Sigmoid colon (tissue), 4 donors: ENCODE results near the gene NSMCE3.
"Not testable (repeated sequence)": the region's sequence is repeated elsewhere in the genome, so short reads cannot be mapped to it uniquely, and the experiment has no call there.

Experiments
- POLR2A ChIP-seq, 2 donors: fragments of 450-650 bp; IDR thresholded peaks; one replicate each; pipeline ENCODE4 v1.6.1; 2016; ENCODE audit warnings: antibody characterized with exemption in 2 of 2, mild to moderate bottlenecking in 2 of 2, moderate library complexity in 2 of 2
- POLR2AphosphoS5 ChIP-seq, 4 donors: sonication (generic); formaldehyde crosslinking; IDR thresholded peaks; one replicate each; pipeline ENCODE4 v1.6.1; 2017; ENCODE audit warnings: antibody characterized with exemption in 4 of 4
- TF ChIP-seq, protein P1 (sequence below), 4 experiments: fragments of 450-650 bp in 3 of 4; fragments of 200-600 bp in 1 of 4; IDR thresholded peaks; one replicate each; pipeline ENCODE4 v1.5.1; 2016 to 2019; ENCODE audit warnings: antibody characterized with exemption in 4 of 4, mild to moderate bottlenecking in 3 of 4, moderate library complexity in 2 of 4

DNA sequence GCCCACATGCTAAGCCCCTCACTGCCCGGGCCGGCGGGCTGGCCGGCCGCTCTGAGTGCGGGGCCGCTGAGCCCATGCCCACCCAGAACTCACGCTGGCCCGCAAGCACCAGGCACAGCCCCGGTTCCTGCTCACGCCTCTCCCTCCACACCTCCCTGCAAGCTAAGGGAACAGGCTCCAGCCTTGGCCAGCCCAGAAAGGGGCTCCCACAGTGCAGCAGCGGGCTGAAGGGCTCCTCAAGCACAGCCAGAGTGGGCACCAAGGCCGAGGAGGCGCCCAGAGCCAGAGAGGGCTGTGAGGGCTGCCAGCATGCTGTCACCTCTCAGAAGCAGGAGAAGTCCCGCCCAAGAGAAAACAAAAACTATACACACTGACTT, 44.6 kb downstream of the NSMCE3 start:
- TF ChIP-seq POLR2A, POLR2AphosphoS5 (IDR thresholded peaks at IDR 0.05): not testable (repeated sequence)
- TF ChIP-seq, protein P1, sequence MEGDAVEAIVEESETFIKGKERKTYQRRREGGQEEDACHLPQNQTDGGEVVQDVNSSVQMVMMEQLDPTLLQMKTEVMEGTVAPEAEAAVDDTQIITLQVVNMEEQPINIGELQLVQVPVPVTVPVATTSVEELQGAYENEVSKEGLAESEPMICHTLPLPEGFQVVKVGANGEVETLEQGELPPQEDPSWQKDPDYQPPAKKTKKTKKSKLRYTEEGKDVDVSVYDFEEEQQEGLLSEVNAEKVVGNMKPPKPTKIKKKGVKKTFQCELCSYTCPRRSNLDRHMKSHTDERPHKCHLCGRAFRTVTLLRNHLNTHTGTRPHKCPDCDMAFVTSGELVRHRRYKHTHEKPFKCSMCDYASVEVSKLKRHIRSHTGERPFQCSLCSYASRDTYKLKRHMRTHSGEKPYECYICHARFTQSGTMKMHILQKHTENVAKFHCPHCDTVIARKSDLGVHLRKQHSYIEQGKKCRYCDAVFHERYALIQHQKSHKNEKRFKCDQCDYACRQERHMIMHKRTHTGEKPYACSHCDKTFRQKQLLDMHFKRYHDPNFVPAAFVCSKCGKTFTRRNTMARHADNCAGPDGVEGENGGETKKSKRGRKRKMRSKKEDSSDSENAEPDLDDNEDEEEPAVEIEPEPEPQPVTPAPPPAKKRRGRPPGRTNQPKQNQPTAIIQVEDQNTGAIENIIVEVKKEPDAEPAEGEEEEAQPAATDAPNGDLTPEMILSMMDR (IDR thresholded peaks at IDR 0.05): not testable (repeated sequence)
